Activated CD4-positive, alpha-beta T cell treated with anti-CD3 and anti-CD28 coated beads, Interleukin-2, amount 50 U/mL, for 24 hours (primary cell): ENCODE measurements around the gene TLE5.
"Not testable (repeated sequence)": the region's sequence is repeated elsewhere in the genome, so short reads cannot be mapped to it uniquely, and the experiment has no call there.

Source experiments
- DNase-seq, 2 donors: peaks; one replicate each; pipeline ENCODE4 v3.0.0-alpha.2; 2020; ENCODE audit warnings: low read depth in 1 of 2, low spot score in 1 of 2

The TLE5 gene

GRCh38 chr19:3045885-3046697 is 16.2 kb downstream of the TLE5 start:
- no peak for DNase-seq

GRCh38 chr19:3045191-3045590 is 17.1 kb downstream of the TLE5 start:
- DNase-seq, result no peak

GRCh38 chr19:3042621-3043267 is 19.6 kb downstream of the TLE5 start:
- no peak for DNase-seq

GRCh38 chr19:3041761-3042620 is 20.3 kb downstream of the TLE5 start:
- no peak for DNase-seq

- DNase-seq, result no peak
Observed at GRCh38 chr19:3041327-3041726, 21.0 kb downstream of the TLE5 start.

GRCh38 chr19:3039641-3040077 is 22.6 kb downstream of the TLE5 start:
- DNase-seq, result no peak

- no peak for DNase-seq
Observed at GRCh38 chr19:3039125-3039524, 23.2 kb downstream of the TLE5 start.

GRCh38 chr19:3038214-3038613 is 24.1 kb downstream of the TLE5 start:
- no peak for DNase-seq

GRCh38 chr19:3036977-3037544 is 25.2 kb downstream of the TLE5 start:
- not testable (repeated sequence) for DNase-seq

GRCh38 chr19:3036119-3036976 is 25.9 kb downstream of the TLE5 start:
- DNase-seq, result peak; percentile 72 to 78

- DNase-seq, result peak; percentile 80 to 96
Observed at GRCh38 chr19:3035542-3036118, 26.7 kb downstream of the TLE5 start.

GRCh38 chr19:3034656-3035541 is 27.4 kb downstream of the TLE5 start:
- peak in 1 of 2 donors; percentile 40 for DNase-seq

GRCh38 chr19:3034406-3034655 is 28.0 kb downstream of the TLE5 start:
- DNase-seq, result no peak

- no peak for DNase-seq
Observed at GRCh38 chr19:3033595-3034405, 28.5 kb downstream of the TLE5 start.

- no peak for DNase-seq
Observed at GRCh38 chr19:3031607-3031867, 30.8 kb downstream of the TLE5 start.

GRCh38 chr19:3029065-3029923 is 33.0 kb downstream of the TLE5 start, which contains the start of gene TLE2:
TLE2 (minus strand) TSS chr19:3029280; CDS start chr19:3028904, 376 bp downstream.
- DNase-seq, result no peak

- no peak for DNase-seq
Observed at GRCh38 chr19:3028305-3029064, 33.8 kb downstream of the TLE5 start.
